GM23338 (cell line): ENCODE data around the gene ADI1. TPM values are rescaled to one million over a fixed set of nuclear protein-coding genes. Genes with fewer than 3 reads are reported as not detected.

Experiments used
- ATAC-seq: fragments of 200-7000 bp; cut with Tn5 transposase; 3 replicates; pipeline ENCODE4 v1.9.1; 2020
- DNase-seq: peaks from one replicate; pipeline ENCODE4 v3.0.0-alpha.2; 2015; ENCODE audit warnings: low spot score
- H2AFZ ChIP-seq: fragments of 200-600 bp; sonication (generic); 2 replicates; pipeline ENCODE4 v1.8.0; 2016; ENCODE audit warnings: antibody characterized with exemption, mild to moderate bottlenecking, moderate library complexity
- H3F3A ChIP-seq: fragments of 200-600 bp; sonication (generic); replicated peaks from 2 replicates; pipeline ENCODE4 v1.8.0; 2017; ENCODE audit warnings: antibody characterized with exemption, mixed run types, low read depth
- H3K27ac ChIP-seq: fragments of 200-600 bp; sonication (generic); 2 replicates; pipeline ENCODE4 v1.6.1; 2016; ENCODE audit warnings: low read depth
- H3K27me3 ChIP-seq: fragments of 200-600 bp; sonication (generic); 2 replicates; pipeline ENCODE4 v1.8.0; 2016; ENCODE audit warnings: mild to moderate bottlenecking, mixed run types, moderate library complexity; ENCODE audit not compliant: insufficient read depth
- H3K36me3 ChIP-seq: fragments of 200-600 bp; sonication (generic); 2 replicates; pipeline ENCODE4 v1.8.0; 2016; ENCODE audit warnings: mild to moderate bottlenecking; ENCODE audit not compliant: insufficient read depth
- H3K4me1 ChIP-seq: fragments of 200-600 bp; sonication (generic); 2 replicates; pipeline ENCODE4 v1.8.0; 2016; ENCODE audit warnings: mild to moderate bottlenecking, moderate library complexity; ENCODE audit not compliant: insufficient read depth
- H3K4me2 ChIP-seq: fragments of 200-600 bp; sonication (generic); 2 replicates; pipeline ENCODE4 v1.7.1; 2017; ENCODE audit warnings: mixed run types
- H3K4me3 ChIP-seq: fragments of 200-600 bp; sonication (generic); 2 replicates; pipeline ENCODE4 v1.6.1; 2016; ENCODE audit warnings: mixed run types
- H3K79me2 ChIP-seq: fragments of 200-600 bp; sonication (generic); replicated peaks from 2 replicates; pipeline ENCODE4 v1.8.0; 2017; ENCODE audit warnings: mild to moderate bottlenecking; ENCODE audit not compliant: insufficient read depth
- H3K9me2 ChIP-seq: fragments of 200-600 bp; sonication (generic); 2 replicates; pipeline ENCODE4 v1.8.0; 2017; ENCODE audit not compliant: insufficient read depth
- H4K20me1 ChIP-seq: fragments of 200-600 bp; sonication (generic); replicated peaks from 2 replicates; pipeline ENCODE4 v1.8.0; 2017; ENCODE audit warnings: mild to moderate bottlenecking; ENCODE audit not compliant: insufficient read depth
- H3K27ac Mint-ChIP-seq: 2 replicates; pipeline ENCODE4 v1.8.0; 2020; ENCODE audit warnings: inconsistent platforms, mild to moderate bottlenecking, moderate library complexity, mixed read lengths
- H3K27me3 Mint-ChIP-seq: 3 replicates; pipeline ENCODE4 v1.8.0; 2022; ENCODE audit warnings: low read depth, mild to moderate bottlenecking, moderate library complexity, mixed read lengths, inconsistent platforms; ENCODE audit not compliant: insufficient read depth, poor library complexity
- H3K36me3 Mint-ChIP-seq: 3 replicates; pipeline ENCODE4 v1.8.0; 2021; ENCODE audit warnings: low read depth, mild to moderate bottlenecking, inconsistent platforms, moderate library complexity, mixed read lengths
- H3K4me1 Mint-ChIP-seq: 3 replicates; pipeline ENCODE4 v1.8.0; 2020; ENCODE audit warnings: mild to moderate bottlenecking, inconsistent platforms, mixed read lengths
- H3K4me3 Mint-ChIP-seq: 3 replicates; pipeline ENCODE4 v1.8.0; 2021; ENCODE audit warnings: moderate library complexity, mild to moderate bottlenecking, inconsistent platforms, mixed read lengths
- H3K9me3 Mint-ChIP-seq: 3 replicates; pipeline ENCODE4 v1.8.0; 2020; ENCODE audit warnings: moderate library complexity, mild to moderate bottlenecking, inconsistent platforms, mixed read lengths
- CREB1 ChIP-seq: fragments of 250-450 bp; sonication (Bioruptor Pico); IDR thresholded peaks from 2 replicates; pipeline ENCODE4 v1.5.0; 2020; ENCODE audit warnings: low read depth, mild to moderate bottlenecking, moderate library complexity
- EZH2 ChIP-seq: fragments of 200-600 bp; sonication (generic); IDR thresholded peaks from one replicate; pipeline ENCODE4 v1.8.0; 2017; ENCODE audit warnings: antibody characterized with exemption, mild to moderate bottlenecking, low read depth; ENCODE audit not compliant: unreplicated experiment
- EZH2phosphoT487 ChIP-seq: fragments of 200-600 bp; sonication (generic); IDR thresholded peaks from one replicate; pipeline ENCODE4 v1.8.1; 2018; ENCODE audit warnings: antibody characterized with exemption; ENCODE audit not compliant: unreplicated experiment
- JUNB ChIP-seq: IDR thresholded peaks from one replicate; pipeline ENCODE4 v1.6.1; 2016; ENCODE audit warnings: antibody characterized with exemption; ENCODE audit not compliant: unreplicated experiment
- NANOG ChIP-seq: IDR thresholded peaks from 2 replicates; pipeline ENCODE4 v1.6.1; 2016; ENCODE audit warnings: antibody characterized with exemption, borderline replicate concordance
- POLR2AphosphoS5 ChIP-seq: IDR thresholded peaks from 2 replicates; pipeline ENCODE4 v1.6.1; 2016; ENCODE audit warnings: antibody characterized with exemption, low read depth
- STAT1 ChIP-seq: IDR thresholded peaks from one replicate; pipeline ENCODE4 v1.6.1; 2016; ENCODE audit warnings: antibody characterized with exemption; ENCODE audit not compliant: unreplicated experiment
- ZNF114 ChIP-seq: fragments of 250-450 bp; sonication (Bioruptor Pico); IDR thresholded peaks from 2 replicates; pipeline ENCODE4 v1.5.0; 2020; ENCODE audit warnings: mild to moderate bottlenecking, moderate library complexity
- ZNF331 ChIP-seq: fragments of 250-450 bp; sonication (Bioruptor Pico); IDR thresholded peaks from 2 replicates; pipeline ENCODE4 v1.5.0; 2020; ENCODE audit warnings: low read depth, mild to moderate bottlenecking, moderate library complexity
- polyA plus RNA-seq: library from polyadenylated mRNA; unstranded; fragments of >200 nt; fragmentation: Nextera tagmentation; extraction: Ambion mirVana; gene quantifications from 2 replicates; pipeline ENCODE4 v1.2.1, GENCODE V29; 2016
- total RNA-seq: library from RNA; depleted of rRNA; stranded (reverse); fragments of >200 nt; shearing (Covaris generic); gene quantifications from 2 replicates; pipeline ENCODE4 v1.2.3, GENCODE V29; 2014
- TF ChIP-seq, protein P1 (sequence below): fragments of 250-450 bp; sonication (Bioruptor Pico); IDR thresholded peaks from 2 replicates; pipeline ENCODE4 v1.5.0; 2020; ENCODE audit warnings: mild to moderate bottlenecking, moderate library complexity
- TF ChIP-seq, protein P2 (sequence below): IDR thresholded peaks from 2 replicates; pipeline ENCODE4 v1.6.1; 2016; ENCODE audit warnings: antibody characterized with exemption
- TF ChIP-seq, protein P3 (sequence below): IDR thresholded peaks from one replicate; pipeline ENCODE4 v1.6.1; 2018; ENCODE audit warnings: antibody characterized with exemption; ENCODE audit not compliant: unreplicated experiment
- TF ChIP-seq, protein P4 (sequence below), 2 experiments: fragments of 200-600 bp in 1 of 2; sonication (generic) in 1 of 2; conservative IDR thresholded peaks; 2 replicates each; pipeline versions ENCODE4 v1.5.1 to v1.6.1; 2016 to 2017; ENCODE audit warnings: antibody characterized with exemption in 2 of 2, low read depth in 2 of 2, mild to moderate bottlenecking in 2 of 2, moderate library complexity in 1 of 2

ADI1 gene
- total and polyA plus RNA-seq, 2 experiments from 2014 or later, result 16.3 to 31.9 TPM

DNA sequence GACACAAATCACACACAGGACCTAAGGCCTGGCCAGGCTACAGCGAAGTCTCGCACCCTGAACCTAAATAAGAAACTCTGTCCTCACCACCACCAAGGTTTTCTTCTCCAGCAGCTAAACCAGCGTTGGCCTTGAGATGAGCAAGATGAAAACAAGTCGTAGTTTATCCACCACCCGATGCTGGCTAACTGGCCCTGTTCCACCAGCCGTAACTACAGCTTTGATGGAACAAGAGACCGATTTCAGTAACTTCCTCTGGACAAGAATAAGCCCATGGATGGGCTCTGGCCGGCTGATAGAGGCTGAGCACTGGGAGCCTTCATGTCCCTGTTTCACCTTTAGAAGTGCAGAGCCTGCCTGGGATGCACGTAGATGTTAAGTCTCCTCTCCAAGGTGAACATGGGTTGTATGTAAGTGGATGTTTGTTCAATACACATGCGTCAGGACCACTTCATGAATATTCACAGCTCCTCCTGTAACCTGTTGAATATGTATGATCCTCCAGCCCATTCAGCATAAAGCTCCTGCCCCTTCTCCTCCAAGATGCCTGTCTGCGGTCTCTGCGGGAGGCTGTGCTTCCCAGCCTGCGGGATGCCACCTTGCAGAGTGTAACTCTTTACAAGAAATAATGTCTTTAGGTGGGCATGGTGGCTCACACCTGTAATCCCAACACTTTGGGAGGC, 24.2 kb downstream of the ADI1 start:
- H3K36me3 ChIP-seq, result no peaks in the 10 kb centered on the region
- TF ChIP-seq, protein P1, sequence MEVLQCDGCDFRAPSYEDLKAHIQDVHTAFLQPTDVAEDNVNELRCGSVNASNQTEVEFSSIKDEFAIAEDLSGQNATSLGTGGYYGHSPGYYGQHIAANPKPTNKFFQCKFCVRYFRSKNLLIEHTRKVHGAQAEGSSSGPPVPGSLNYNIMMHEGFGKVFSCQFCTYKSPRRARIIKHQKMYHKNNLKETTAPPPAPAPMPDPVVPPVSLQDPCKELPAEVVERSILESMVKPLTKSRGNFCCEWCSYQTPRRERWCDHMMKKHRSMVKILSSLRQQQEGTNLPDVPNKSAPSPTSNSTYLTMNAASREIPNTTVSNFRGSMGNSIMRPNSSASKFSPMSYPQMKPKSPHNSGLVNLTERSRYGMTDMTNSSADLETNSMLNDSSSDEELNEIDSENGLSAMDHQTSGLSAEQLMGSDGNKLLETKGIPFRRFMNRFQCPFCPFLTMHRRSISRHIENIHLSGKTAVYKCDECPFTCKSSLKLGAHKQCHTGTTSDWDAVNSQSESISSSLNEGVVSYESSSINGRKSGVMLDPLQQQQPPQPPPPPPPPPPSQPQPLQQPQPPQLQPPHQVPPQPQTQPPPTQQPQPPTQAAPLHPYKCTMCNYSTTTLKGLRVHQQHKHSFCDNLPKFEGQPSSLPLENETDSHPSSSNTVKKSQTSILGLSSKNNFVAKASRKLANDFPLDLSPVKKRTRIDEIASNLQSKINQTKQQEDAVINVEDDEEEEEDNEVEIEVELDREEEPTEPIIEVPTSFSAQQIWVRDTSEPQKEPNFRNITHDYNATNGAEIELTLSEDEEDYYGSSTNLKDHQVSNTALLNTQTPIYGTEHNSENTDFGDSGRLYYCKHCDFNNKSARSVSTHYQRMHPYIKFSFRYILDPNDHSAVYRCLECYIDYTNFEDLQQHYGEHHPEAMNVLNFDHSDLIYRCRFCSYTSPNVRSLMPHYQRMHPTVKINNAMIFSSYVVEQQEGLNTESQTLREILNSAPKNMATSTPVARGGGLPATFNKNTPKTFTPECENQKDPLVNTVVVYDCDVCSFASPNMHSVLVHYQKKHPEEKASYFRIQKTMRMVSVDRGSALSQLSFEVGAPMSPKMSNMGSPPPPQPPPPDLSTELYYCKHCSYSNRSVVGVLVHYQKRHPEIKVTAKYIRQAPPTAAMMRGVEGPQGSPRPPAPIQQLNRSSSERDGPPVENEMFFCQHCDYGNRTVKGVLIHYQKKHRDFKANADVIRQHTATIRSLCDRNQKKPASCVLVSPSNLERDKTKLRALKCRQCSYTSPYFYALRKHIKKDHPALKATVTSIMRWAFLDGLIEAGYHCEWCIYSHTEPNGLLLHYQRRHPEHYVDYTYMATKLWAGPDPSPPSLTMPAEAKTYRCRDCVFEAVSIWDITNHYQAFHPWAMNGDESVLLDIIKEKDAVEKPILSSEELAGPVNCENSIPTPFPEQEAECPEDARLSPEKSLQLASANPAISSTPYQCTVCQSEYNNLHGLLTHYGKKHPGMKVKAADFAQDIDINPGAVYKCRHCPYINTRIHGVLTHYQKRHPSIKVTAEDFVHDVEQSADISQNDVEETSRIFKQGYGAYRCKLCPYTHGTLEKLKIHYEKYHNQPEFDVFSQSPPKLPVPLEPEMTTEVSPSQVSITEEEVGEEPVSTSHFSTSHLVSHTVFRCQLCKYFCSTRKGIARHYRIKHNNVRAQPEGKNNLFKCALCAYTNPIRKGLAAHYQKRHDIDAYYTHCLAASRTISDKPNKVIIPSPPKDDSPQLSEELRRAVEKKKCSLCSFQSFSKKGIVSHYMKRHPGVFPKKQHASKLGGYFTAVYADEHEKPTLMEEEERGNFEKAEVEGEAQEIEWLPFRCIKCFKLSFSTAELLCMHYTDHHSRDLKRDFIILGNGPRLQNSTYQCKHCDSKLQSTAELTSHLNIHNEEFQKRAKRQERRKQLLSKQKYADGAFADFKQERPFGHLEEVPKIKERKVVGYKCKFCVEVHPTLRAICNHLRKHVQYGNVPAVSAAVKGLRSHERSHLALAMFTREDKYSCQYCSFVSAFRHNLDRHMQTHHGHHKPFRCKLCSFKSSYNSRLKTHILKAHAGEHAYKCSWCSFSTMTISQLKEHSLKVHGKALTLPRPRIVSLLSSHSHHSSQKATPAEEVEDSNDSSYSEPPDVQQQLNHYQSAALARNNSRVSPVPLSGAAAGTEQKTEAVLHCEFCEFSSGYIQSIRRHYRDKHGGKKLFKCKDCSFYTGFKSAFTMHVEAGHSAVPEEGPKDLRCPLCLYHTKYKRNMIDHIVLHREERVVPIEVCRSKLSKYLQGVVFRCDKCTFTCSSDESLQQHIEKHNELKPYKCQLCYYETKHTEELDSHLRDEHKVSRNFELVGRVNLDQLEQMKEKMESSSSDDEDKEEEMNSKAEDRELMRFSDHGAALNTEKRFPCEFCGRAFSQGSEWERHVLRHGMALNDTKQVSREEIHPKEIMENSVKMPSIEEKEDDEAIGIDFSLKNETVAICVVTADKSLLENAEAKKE (CRISPR knock-in tag), result no peak
- TF ChIP-seq CREB1 (CRISPR knock-in tag), result no peak
- TF ChIP-seq STAT1, result no peak
- TF ChIP-seq, protein P2, sequence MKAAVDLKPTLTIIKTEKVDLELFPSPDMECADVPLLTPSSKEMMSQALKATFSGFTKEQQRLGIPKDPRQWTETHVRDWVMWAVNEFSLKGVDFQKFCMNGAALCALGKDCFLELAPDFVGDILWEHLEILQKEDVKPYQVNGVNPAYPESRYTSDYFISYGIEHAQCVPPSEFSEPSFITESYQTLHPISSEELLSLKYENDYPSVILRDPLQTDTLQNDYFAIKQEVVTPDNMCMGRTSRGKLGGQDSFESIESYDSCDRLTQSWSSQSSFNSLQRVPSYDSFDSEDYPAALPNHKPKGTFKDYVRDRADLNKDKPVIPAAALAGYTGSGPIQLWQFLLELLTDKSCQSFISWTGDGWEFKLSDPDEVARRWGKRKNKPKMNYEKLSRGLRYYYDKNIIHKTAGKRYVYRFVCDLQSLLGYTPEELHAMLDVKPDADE, result no peak
- TF ChIP-seq ZNF331 (CRISPR knock-in tag), result no peak
- no peak for TF ChIP-seq NANOG
- TF ChIP-seq EZH2, result no peak
- TF ChIP-seq, protein P3, sequence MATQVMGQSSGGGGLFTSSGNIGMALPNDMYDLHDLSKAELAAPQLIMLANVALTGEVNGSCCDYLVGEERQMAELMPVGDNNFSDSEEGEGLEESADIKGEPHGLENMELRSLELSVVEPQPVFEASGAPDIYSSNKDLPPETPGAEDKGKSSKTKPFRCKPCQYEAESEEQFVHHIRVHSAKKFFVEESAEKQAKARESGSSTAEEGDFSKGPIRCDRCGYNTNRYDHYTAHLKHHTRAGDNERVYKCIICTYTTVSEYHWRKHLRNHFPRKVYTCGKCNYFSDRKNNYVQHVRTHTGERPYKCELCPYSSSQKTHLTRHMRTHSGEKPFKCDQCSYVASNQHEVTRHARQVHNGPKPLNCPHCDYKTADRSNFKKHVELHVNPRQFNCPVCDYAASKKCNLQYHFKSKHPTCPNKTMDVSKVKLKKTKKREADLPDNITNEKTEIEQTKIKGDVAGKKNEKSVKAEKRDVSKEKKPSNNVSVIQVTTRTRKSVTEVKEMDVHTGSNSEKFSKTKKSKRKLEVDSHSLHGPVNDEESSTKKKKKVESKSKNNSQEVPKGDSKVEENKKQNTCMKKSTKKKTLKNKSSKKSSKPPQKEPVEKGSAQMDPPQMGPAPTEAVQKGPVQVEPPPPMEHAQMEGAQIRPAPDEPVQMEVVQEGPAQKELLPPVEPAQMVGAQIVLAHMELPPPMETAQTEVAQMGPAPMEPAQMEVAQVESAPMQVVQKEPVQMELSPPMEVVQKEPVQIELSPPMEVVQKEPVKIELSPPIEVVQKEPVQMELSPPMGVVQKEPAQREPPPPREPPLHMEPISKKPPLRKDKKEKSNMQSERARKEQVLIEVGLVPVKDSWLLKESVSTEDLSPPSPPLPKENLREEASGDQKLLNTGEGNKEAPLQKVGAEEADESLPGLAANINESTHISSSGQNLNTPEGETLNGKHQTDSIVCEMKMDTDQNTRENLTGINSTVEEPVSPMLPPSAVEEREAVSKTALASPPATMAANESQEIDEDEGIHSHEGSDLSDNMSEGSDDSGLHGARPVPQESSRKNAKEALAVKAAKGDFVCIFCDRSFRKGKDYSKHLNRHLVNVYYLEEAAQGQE, result no peak
- TF ChIP-seq JUNB, result no peak
- TF ChIP-seq, protein P4, sequence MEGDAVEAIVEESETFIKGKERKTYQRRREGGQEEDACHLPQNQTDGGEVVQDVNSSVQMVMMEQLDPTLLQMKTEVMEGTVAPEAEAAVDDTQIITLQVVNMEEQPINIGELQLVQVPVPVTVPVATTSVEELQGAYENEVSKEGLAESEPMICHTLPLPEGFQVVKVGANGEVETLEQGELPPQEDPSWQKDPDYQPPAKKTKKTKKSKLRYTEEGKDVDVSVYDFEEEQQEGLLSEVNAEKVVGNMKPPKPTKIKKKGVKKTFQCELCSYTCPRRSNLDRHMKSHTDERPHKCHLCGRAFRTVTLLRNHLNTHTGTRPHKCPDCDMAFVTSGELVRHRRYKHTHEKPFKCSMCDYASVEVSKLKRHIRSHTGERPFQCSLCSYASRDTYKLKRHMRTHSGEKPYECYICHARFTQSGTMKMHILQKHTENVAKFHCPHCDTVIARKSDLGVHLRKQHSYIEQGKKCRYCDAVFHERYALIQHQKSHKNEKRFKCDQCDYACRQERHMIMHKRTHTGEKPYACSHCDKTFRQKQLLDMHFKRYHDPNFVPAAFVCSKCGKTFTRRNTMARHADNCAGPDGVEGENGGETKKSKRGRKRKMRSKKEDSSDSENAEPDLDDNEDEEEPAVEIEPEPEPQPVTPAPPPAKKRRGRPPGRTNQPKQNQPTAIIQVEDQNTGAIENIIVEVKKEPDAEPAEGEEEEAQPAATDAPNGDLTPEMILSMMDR (conservative IDR thresholded peaks at IDR 0.05; ENCODE audit: low read depth in 2 of 2), result no peak
- TF ChIP-seq POLR2AphosphoS5, result no peak
- TF ChIP-seq EZH2phosphoT487, result no peak
- no peak for TF ChIP-seq ZNF114 (CRISPR knock-in tag)
- no peak overlapping the region for H2AFZ ChIP-seq
- H3K4me2 ChIP-seq, result no peak overlapping the region
- DNase-seq, result no peak
- H3K4me3 Mint-ChIP-seq, result no peak overlapping the region
- no peak overlapping the region for H3K27ac ChIP-seq
- H3K36me3 Mint-ChIP-seq, result peaks cover 33% of the 10 kb centered on the region
- H3K27ac Mint-ChIP-seq, result no peak overlapping the region
- H4K20me1 ChIP-seq, result no peaks in the 10 kb centered on the region
- no peak for ATAC-seq
- no peaks in the 10 kb centered on the region for H3K4me1 ChIP-seq
- no peaks in the 10 kb centered on the region for H3K27me3 ChIP-seq
- no peaks in the 10 kb centered on the region for H3K79me2 ChIP-seq
- H3K9me3 Mint-ChIP-seq, result no peaks in the 10 kb centered on the region; the same call in 2 of the 3 replicates
- no peaks in the 10 kb centered on the region for H3K9me2 ChIP-seq
- H3K4me3 ChIP-seq, result no peak overlapping the region
- H3F3A ChIP-seq, result 0 out of 2 replicates have a peak, but pooled peaks cover 3% of the 10 kb centered on the region
- H3K27me3 Mint-ChIP-seq, result peaks cover 9% of the 10 kb centered on the region
- peaks cover 13% of the 10 kb centered on the region; the same call in 2 of the 3 replicates for H3K4me1 Mint-ChIP-seq
